AG09319 (cell line): ENCODE data around the gene PRR5.

Experiments used
- DNase-seq: peaks from one replicate; pipeline ENCODE4 v3.0.0-alpha.2; 2010; ENCODE audit warnings: low read depth; ENCODE audit errors: extremely low read depth
- CTCF ChIP-seq: IDR thresholded peaks from 2 replicates; pipeline ENCODE4 v1.5.1; 2011; ENCODE audit warnings: low read depth, mild to moderate bottlenecking, inconsistent platforms, low read length, moderate library complexity

Gene PRR5

DNA sequence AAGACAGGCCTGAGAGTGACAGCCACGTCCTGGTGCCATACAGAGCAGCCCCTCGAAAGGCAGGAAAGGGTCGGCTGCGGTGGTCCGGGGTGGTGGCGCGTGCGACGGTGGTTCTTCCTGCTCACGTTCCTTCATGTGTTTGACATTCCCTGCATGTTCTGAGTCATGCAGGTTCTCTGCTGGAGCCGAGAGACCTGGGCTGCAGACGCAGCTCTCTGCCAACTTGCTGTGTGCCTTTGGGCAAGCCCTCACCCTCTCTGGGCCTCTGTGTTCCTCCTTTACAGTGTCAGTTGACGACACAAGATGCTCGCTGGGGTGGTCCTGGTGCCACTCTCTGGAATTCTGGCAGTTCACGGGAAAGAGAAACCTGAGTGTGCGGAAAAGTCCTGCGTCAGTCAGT is 62.4 kb downstream of the PRR5 start:
- no peak for DNase-seq
- no peak for TF ChIP-seq CTCF

- DNase-seq: no peak
- TF ChIP-seq CTCF: no peak
Measured at GRCh38 chr22:44764974-44765373, 63.0 kb downstream of the PRR5 start.

- DNase-seq: no peak
- no peak for TF ChIP-seq CTCF
Measured at GRCh38 chr22:44765571-44766285, 63.7 kb downstream of the PRR5 start.

DNA sequence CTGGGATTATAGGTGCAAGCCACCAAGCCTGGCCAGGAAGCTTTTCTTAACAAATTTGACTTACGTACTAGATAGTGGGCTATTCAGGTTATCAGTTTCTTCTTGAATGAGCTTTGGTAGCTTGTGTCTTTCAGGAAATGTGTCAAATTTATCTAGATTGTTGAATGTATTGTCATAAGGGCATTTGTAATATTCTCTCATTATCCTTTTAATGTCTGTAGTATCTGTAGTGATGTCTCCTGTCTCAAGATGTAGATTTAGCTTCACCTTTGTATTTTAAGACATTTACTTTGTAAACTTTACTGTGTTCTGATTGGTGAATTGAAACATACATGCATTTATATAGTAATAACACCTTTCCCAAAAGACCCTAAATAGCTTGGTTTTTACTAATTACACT is 71.1 kb downstream of the PRR5 start:
- TF ChIP-seq CTCF: no peak

GRCh38 chr22:44775862-44776261 is 73.9 kb downstream of the PRR5 start:
- no peak for TF ChIP-seq CTCF
- no peak for DNase-seq

More for the DNA sequence above, 71.1 kb downstream of the PRR5 start:
- no peak for DNase-seq

GRCh38 chr22:44776605-44777363 is 74.8 kb downstream of the PRR5 start:
- TF ChIP-seq CTCF: no peak
- no peak for DNase-seq

- no peak for DNase-seq
- no peak for TF ChIP-seq CTCF
Measured at GRCh38 chr22:44777364-44777755, 75.4 kb downstream of the PRR5 start.
